CD4-positive, alpha-beta memory T cell (primary cell): Measurements from ENCODE around the gene OR52D1. TPM values are rescaled to one million over a fixed set of nuclear protein-coding genes. Genes with fewer than 3 reads are reported as not detected.

Experiments
- CTCF ChIA-PET: fragments of 350-600 bp; sonication (Branson Sonifier 250); formaldehyde crosslinking; loops from one replicate; lab custom pipeline; 2021; ENCODE audit warnings: inconsistent platforms; ENCODE audit not compliant: partially characterized antibody; lab: Charles Lee
- POLR2A ChIA-PET: fragments of 350-600 bp; sonication (Branson Sonifier 250); formaldehyde crosslinking; loops from one replicate; lab custom pipeline; 2021; ENCODE audit not compliant: partially characterized antibody; lab: Charles Lee
- DNase-seq, 5 donors: peaks; one replicate each; pipeline versions ENCODE4 v3.0.0 to v3.0.0-alpha.2; 2020 to 2022; ENCODE audit warnings: mixed read lengths in 1 of 5
- H3K27ac ChIP-seq: one replicate; pipeline ENCODE4 v1.7.0; 2013; ENCODE audit warnings: low read depth, low read length
- H3K27me3 ChIP-seq: 2 replicates; pipeline ENCODE4 v1.7.0; 2013; ENCODE audit warnings: mild to moderate bottlenecking, low read length, moderate library complexity; ENCODE audit not compliant: insufficient read depth
- H3K36me3 ChIP-seq: 2 replicates; pipeline ENCODE4 v1.7.0; 2013; ENCODE audit warnings: mild to moderate bottlenecking, low read length, moderate library complexity; ENCODE audit not compliant: insufficient read depth
- H3K4me1 ChIP-seq: 2 replicates; pipeline ENCODE4 v1.7.0; 2013; ENCODE audit warnings: mild to moderate bottlenecking, low read length, moderate library complexity; ENCODE audit not compliant: insufficient read depth
- H3K4me3 ChIP-seq, 2 donors: one replicate each; pipeline ENCODE4 v1.7.0; 2013; ENCODE audit warnings: low read length in 2 of 2, mild to moderate bottlenecking in 1 of 2
- H3K9me3 ChIP-seq, 2 donors: one replicate each; pipeline ENCODE4 v1.7.0; 2013; ENCODE audit warnings: low read length in 2 of 2, control low read depth in 1 of 2; ENCODE audit not compliant: control insufficient read depth in 1 of 2
- H3K27ac Mint-ChIP-seq, 7 donors: one replicate each; pipeline ENCODE4 v1.8.0; 2020 to 2021; ENCODE audit warnings: mixed read lengths in 7 of 7, mild to moderate bottlenecking in 6 of 7, inconsistent platforms in 3 of 7, moderate library complexity in 3 of 7
- H3K27me3 Mint-ChIP-seq, 2 donors: one replicate each; pipeline ENCODE4 v1.8.0; 2020 to 2021; ENCODE audit warnings: mixed read lengths in 2 of 2
- H3K36me3 Mint-ChIP-seq, 2 donors: one replicate each; pipeline ENCODE4 v1.8.0; 2020 to 2021; ENCODE audit warnings: mixed read lengths in 2 of 2, inconsistent platforms in 1 of 2, mild to moderate bottlenecking in 1 of 2
- H3K4me1 Mint-ChIP-seq, 4 donors: one replicate each; pipeline ENCODE4 v1.8.0; 2020 to 2021; ENCODE audit warnings: mixed read lengths in 4 of 4, mild to moderate bottlenecking in 1 of 4
- H3K4me3 Mint-ChIP-seq, 8 donors: one replicate each; pipeline ENCODE4 v1.8.0; 2020 to 2021; ENCODE audit warnings: mixed read lengths in 8 of 8, mild to moderate bottlenecking in 7 of 8, moderate library complexity in 6 of 8, inconsistent platforms in 3 of 8
- H3K9me3 Mint-ChIP-seq, 8 donors: one replicate each; pipeline ENCODE4 v1.8.0; 2020 to 2021; ENCODE audit warnings: mixed read lengths in 8 of 8, mild to moderate bottlenecking in 5 of 8, inconsistent platforms in 3 of 8, moderate library complexity in 1 of 8
- intact Hi-C: fragments of 100-400 bp; cut with micrococcal nuclease; formaldehyde crosslinking; loops from one replicate; pipeline ENCODE4 v1.15.1; 2023
- polyA plus RNA-seq, 2 donors: library from polyadenylated mRNA; unstranded; fragments of 300-500 nt; fragmentation: Illumina TruSeq; gene quantifications; one replicate each; pipeline ENCODE4 v1.2.3, GENCODE V29; 2021
- total RNA-seq, 2 experiments: library from RNA; stranded (reverse); gene quantifications; one replicate each; pipeline ENCODE4 v1.2.3, GENCODE V29; 2021

OR52D1 gene
- total and polyA plus RNA-seq, 4 experiments from 2014 or later = not detected

GRCh38 chr11:5500393-5500801 lies 11.9 kb downstream of the OR52D1 start:
- H3K36me3 ChIP-seq = no peaks in the 10 kb centered on the region
- CTCF ChIA-PET = no interaction called here
- H3K4me3 ChIP-seq = no peak overlapping the region
- no peaks in the 10 kb centered on the region for H3K27me3 ChIP-seq
- no peak overlapping the region for H3K27ac ChIP-seq
- Mint-ChIP-seq H3K27ac (peak overlapping the region in 1 of 7 donors; percentile 43), H3K4me1 (no peaks in the 10 kb centered on the region), H3K4me3 (no peak overlapping the region), H3K27me3 (peaks cover 4 to 6% of the 10 kb centered on the region in 2 donors), H3K36me3 (no peaks in the 10 kb centered on the region), H3K9me3 (no peaks in the 10 kb centered on the region)
- no peaks in the 10 kb centered on the region for H3K4me1 ChIP-seq
- POLR2A ChIA-PET = no interaction called here
- no peaks in the 10 kb centered on the region for H3K9me3 ChIP-seq
- DNase-seq = no peak
- intact Hi-C loops = no loop called here

GRCh38 chr11:5504403-5504921 lies 16.0 kb downstream of the OR52D1 start:
- H3K36me3 ChIP-seq = no peaks in the 10 kb centered on the region
- H3K4me1 ChIP-seq = no peaks in the 10 kb centered on the region
- no peaks in the 10 kb centered on the region for H3K36me3 Mint-ChIP-seq
- H3K4me3 ChIP-seq = no peak overlapping the region
- no peaks in the 10 kb centered on the region for H3K9me3 Mint-ChIP-seq
- no peaks in the 10 kb centered on the region for H3K27me3 ChIP-seq
- intact Hi-C loops = no loop called here
- H3K4me3 Mint-ChIP-seq = no peak overlapping the region
- H3K27ac ChIP-seq = no peak overlapping the region
- H3K27me3 Mint-ChIP-seq = peaks cover 7 to 11% of the 10 kb centered on the region in 2 donors
- no peak for DNase-seq
- ChIA-PET CTCF (no interaction called here), POLR2A (no interaction called here)
- H3K9me3 ChIP-seq = no peaks in the 10 kb centered on the region
- H3K27ac Mint-ChIP-seq = no peak overlapping the region
- no peaks in the 10 kb centered on the region for H3K4me1 Mint-ChIP-seq

- intact Hi-C loops = no loop called here
- CTCF ChIA-PET = no interaction called here
- H3K4me1 Mint-ChIP-seq = no peaks in the 10 kb centered on the region
- no peak overlapping the region for H3K4me3 Mint-ChIP-seq
- no peak overlapping the region for H3K27ac ChIP-seq
- H3K27me3 ChIP-seq = no peaks in the 10 kb centered on the region
- POLR2A ChIA-PET = no interaction called here
- peaks cover 8 to 11% of the 10 kb centered on the region in 2 donors for H3K27me3 Mint-ChIP-seq
- H3K36me3 Mint-ChIP-seq = no peaks in the 10 kb centered on the region
- H3K4me1 ChIP-seq = no peaks in the 10 kb centered on the region
- no peak overlapping the region for H3K4me3 ChIP-seq
- H3K9me3 ChIP-seq = no peaks in the 10 kb centered on the region
- no peaks in the 10 kb centered on the region for H3K36me3 ChIP-seq
- H3K27ac Mint-ChIP-seq = no peak overlapping the region
- H3K9me3 Mint-ChIP-seq = no peaks in the 10 kb centered on the region
- DNase-seq = no peak
Observed at GRCh38 chr11:5505363-5506048, 17.0 kb downstream of the OR52D1 start.

- Histone ChIP-seq H3K27ac (no peak overlapping the region), H3K4me3 (no peak overlapping the region), H3K36me3 (no peaks in the 10 kb centered on the region), H3K27me3 (no peaks in the 10 kb centered on the region), H3K9me3 (no peaks in the 10 kb centered on the region), H3K4me1 (no peaks in the 10 kb centered on the region)
- DNase-seq = no peak
- no peaks in the 10 kb centered on the region for H3K4me1 Mint-ChIP-seq
- no peaks in the 10 kb centered on the region for H3K36me3 Mint-ChIP-seq
- no peak overlapping the region for H3K27ac Mint-ChIP-seq
- POLR2A ChIA-PET = no interaction called here
- H3K9me3 Mint-ChIP-seq = no peaks in the 10 kb centered on the region
- intact Hi-C loops = no loop called here
- no peak overlapping the region for H3K4me3 Mint-ChIP-seq
- CTCF ChIA-PET = no interaction called here
- H3K27me3 Mint-ChIP-seq = peaks cover 8 to 11% of the 10 kb centered on the region in 2 donors
Observed at GRCh38 chr11:5507177-5507932, 18.9 kb downstream of the OR52D1 start.

- H3K27me3 Mint-ChIP-seq = peaks cover 8 to 11% of the 10 kb centered on the region in 2 donors
- DNase-seq = no peak
- POLR2A ChIA-PET = no interaction called here
- H3K4me1 Mint-ChIP-seq = no peaks in the 10 kb centered on the region
- no peaks in the 10 kb centered on the region for H3K27me3 ChIP-seq
- CTCF ChIA-PET = no interaction called here
- no peaks in the 10 kb centered on the region for H3K36me3 Mint-ChIP-seq
- no peaks in the 10 kb centered on the region for H3K9me3 ChIP-seq
- H3K4me3 Mint-ChIP-seq = no peak overlapping the region
- H3K4me3 ChIP-seq = no peak overlapping the region
- H3K27ac Mint-ChIP-seq = no peak overlapping the region
- H3K36me3 ChIP-seq = no peaks in the 10 kb centered on the region
- intact Hi-C loops = no loop called here
- no peaks in the 10 kb centered on the region for H3K4me1 ChIP-seq
- H3K27ac ChIP-seq = no peak overlapping the region
- no peaks in the 10 kb centered on the region for H3K9me3 Mint-ChIP-seq
Observed at GRCh38 chr11:5507933-5508305, 19.4 kb downstream of the OR52D1 start.

GRCh38 chr11:5508605-5509004 lies 20.1 kb downstream of the OR52D1 start:
- DNase-seq = no peak
- H3K4me3 Mint-ChIP-seq = no peak overlapping the region
- H3K27ac ChIP-seq = no peak overlapping the region
- H3K4me3 ChIP-seq = no peak overlapping the region
- no peaks in the 10 kb centered on the region for H3K27me3 ChIP-seq
- ChIA-PET CTCF (no interaction called here), POLR2A (no interaction called here)
- H3K27ac Mint-ChIP-seq = no peak overlapping the region
- intact Hi-C loops = no loop called here
- H3K9me3 Mint-ChIP-seq = no peaks in the 10 kb centered on the region
- no peaks in the 10 kb centered on the region for H3K36me3 ChIP-seq
- no peaks in the 10 kb centered on the region for H3K4me1 Mint-ChIP-seq
- no peaks in the 10 kb centered on the region for H3K4me1 ChIP-seq
- H3K9me3 ChIP-seq = no peaks in the 10 kb centered on the region
- H3K27me3 Mint-ChIP-seq = peaks cover 9 to 11% of the 10 kb centered on the region in 2 donors
- H3K36me3 Mint-ChIP-seq = no peaks in the 10 kb centered on the region

GRCh38 chr11:5509803-5510202 lies 21.3 kb downstream of the OR52D1 start, which contains the start of gene UBQLN3:
TSS of gene UBQLN3 (minus strand) at chr11:5509957. CDS start at chr11:5509558, 399 bp downstream.
- Mint-ChIP-seq H3K9me3 (no peaks in the 10 kb centered on the region), H3K27ac (no peak within 1 kb of the TSS), H3K4me3 (no peak within 1 kb of the TSS), H3K27me3 (peaks cover 8 to 9% of the 10 kb centered on the region in 2 donors), H3K36me3 (no peaks in the 10 kb centered on the region), H3K4me1 (no peaks in the 10 kb centered on the region)
- Histone ChIP-seq H3K27ac (no peak within 1 kb of the TSS), H3K4me1 (no peaks in the 10 kb centered on the region), H3K4me3 (no peak within 1 kb of the TSS), H3K36me3 (no peaks in the 10 kb centered on the region), H3K27me3 (no peaks in the 10 kb centered on the region), H3K9me3 (no peaks in the 10 kb centered on the region)
- POLR2A ChIA-PET = no interaction called here
- CTCF ChIA-PET = no interaction called here
- no peak for DNase-seq
- intact Hi-C loops = no loop called here
